Endodermal cell (in vitro differentiated cells): ENCODE data around the gene DLGAP1. TPM values are rescaled to one million over a fixed set of nuclear protein-coding genes. Genes with fewer than 3 reads are reported as not detected.

Source experiments
- DNase-seq: peaks from one replicate; pipeline ENCODE4 v3.0.0-alpha.2; 2017
- H3K27ac ChIP-seq: 2 replicates; pipeline ENCODE4 v1.5.1; 2013; ENCODE audit warnings: mild to moderate bottlenecking, low read depth, low read length, moderate library complexity
- H3K27me3 ChIP-seq: 2 replicates; pipeline ENCODE4 v1.6.1; 2013; ENCODE audit warnings: mild to moderate bottlenecking, low read length, moderate library complexity; ENCODE audit not compliant: insufficient read depth, control insufficient read depth, poor library complexity, severe bottlenecking
- H3K36me3 ChIP-seq: 2 replicates; pipeline ENCODE4 v1.7.0; 2013; ENCODE audit warnings: mild to moderate bottlenecking, low read length, moderate library complexity; ENCODE audit not compliant: control insufficient read depth, insufficient read depth
- H3K4me1 ChIP-seq: one replicate; pipeline ENCODE4 v1.7.0; 2013; ENCODE audit warnings: low read length; ENCODE audit not compliant: control insufficient read depth, insufficient read depth
- H3K4me3 ChIP-seq: 2 replicates; pipeline ENCODE4 v1.5.1; 2013; ENCODE audit warnings: mild to moderate bottlenecking, low read length, moderate library complexity
- H3K9ac ChIP-seq: 2 replicates; pipeline ENCODE4 v1.6.1; 2013; ENCODE audit warnings: mild to moderate bottlenecking, low read length, moderate library complexity; ENCODE audit not compliant: poor library complexity, severe bottlenecking; ENCODE audit errors: extremely low read depth
- H3K9me3 ChIP-seq: 2 replicates; pipeline ENCODE4 v1.6.1; 2013; ENCODE audit warnings: mild to moderate bottlenecking, low read length, moderate library complexity; ENCODE audit not compliant: control insufficient read depth
- H3K27ac Mint-ChIP-seq: 2 replicates; pipeline ENCODE4 v1.8.0; 2020; ENCODE audit warnings: mixed read lengths
- H3K27me3 Mint-ChIP-seq: 2 replicates; pipeline ENCODE4 v1.8.0; 2021; ENCODE audit warnings: mild to moderate bottlenecking, mixed read lengths; ENCODE audit not compliant: insufficient read depth
- H3K36me3 Mint-ChIP-seq: 2 replicates; pipeline ENCODE4 v1.8.0; 2020; ENCODE audit warnings: low read depth, mixed read lengths
- H3K4me1 Mint-ChIP-seq: 2 replicates; pipeline ENCODE4 v1.8.0; 2020; ENCODE audit warnings: mixed read lengths
- H3K4me3 Mint-ChIP-seq: 2 replicates; pipeline ENCODE4 v1.8.0; 2020; ENCODE audit warnings: mild to moderate bottlenecking, moderate library complexity, mixed read lengths
- H3K9me3 Mint-ChIP-seq: 2 replicates; pipeline ENCODE4 v1.8.0; 2020; ENCODE audit warnings: mild to moderate bottlenecking, mixed read lengths
- CTCF ChIP-seq: fragments of 200-600 bp; sonication (generic); conservative IDR thresholded peaks from 2 replicates; pipeline ENCODE4 v1.5.0; 2021; ENCODE audit warnings: antibody characterized with exemption, mild to moderate bottlenecking
- WGBS, 2 experiments: methylation state at CpG; one replicate each; pipeline versions ENCODE4 v1.1.5 to v1.1.7; 2013; ENCODE audit warnings: missing lambda C conversion rate in 2 of 2, mixed read lengths in 1 of 2; ENCODE audit not compliant: insufficient coverage in 1 of 2, insufficient read length in 1 of 2; 5-methylcytosine and 5-hydroxymethylcytosine counted together
- total RNA-seq, 2 donors: library from RNA; stranded (reverse); fragmentation: NEBNext Ultra II Directional in 1 of 2; extraction: Animal tissue kit (Norgen Biotek cat#: 25700) in 1 of 2; gene quantifications; 2 replicates in 1 of 2; 3 replicates in 1 of 2; pipeline ENCODE4 v1.2.1, GENCODE V29; 2021

DLGAP1 gene
- total RNA-seq, 2 donors from 2014 or later = 11.5 to 21.5 TPM

- H3K27ac Mint-ChIP-seq = no peak overlapping the region
Observed at GRCh38 chr18:3741333-3741732, 713.8 kb downstream of the DLGAP1 start.

DNA sequence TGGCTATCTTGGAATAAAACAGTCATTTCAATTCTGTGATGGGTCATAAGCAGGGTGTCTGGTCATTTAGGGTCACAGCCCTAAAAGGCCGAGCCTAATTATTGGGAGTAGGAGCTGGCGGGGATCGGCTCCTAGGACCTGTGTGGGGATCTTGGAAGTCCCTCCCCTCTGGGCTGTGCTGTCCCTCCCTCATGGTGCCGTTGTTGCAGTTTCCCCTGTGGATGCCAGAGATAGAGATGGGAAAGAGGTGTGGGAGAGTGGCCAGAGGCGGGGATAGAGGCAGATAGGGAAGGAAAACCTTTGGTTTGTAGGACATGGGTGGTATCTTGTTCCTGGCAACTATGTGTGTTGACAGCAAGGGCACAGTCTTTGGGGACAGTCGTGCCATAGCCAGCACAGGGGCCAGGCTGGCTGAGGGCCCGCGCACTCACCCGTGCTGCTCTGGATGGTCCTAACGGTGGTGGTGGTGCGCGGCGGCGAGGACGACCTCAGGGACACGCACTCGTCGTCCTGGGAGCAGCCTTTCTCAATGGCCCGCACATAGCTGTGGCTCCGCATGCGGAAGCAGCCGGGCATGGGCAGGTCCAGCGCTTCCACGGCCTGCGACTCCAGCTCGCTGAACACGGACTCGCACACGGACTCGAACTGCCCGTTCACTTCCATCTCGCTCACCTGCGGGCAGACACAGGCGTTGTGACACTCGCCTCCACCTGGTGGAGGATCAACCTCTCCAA is 726.2 kb downstream of the DLGAP1 start:
- H3K9me3 ChIP-seq = no peaks in the 10 kb centered on the region
- no peaks in the 10 kb centered on the region for H3K27me3 Mint-ChIP-seq
- H3K4me3 Mint-ChIP-seq = no peak overlapping the region
- no peak overlapping the region for H3K4me3 ChIP-seq
- no peak overlapping the region for H3K9ac ChIP-seq
- TF ChIP-seq CTCF = no peak
- H3K36me3 ChIP-seq = peaks cover 8% of the 10 kb centered on the region
- no peaks in the 10 kb centered on the region for H3K4me1 Mint-ChIP-seq
- no peak overlapping the region for H3K27ac ChIP-seq
- 97% methylated on average over 26 to 35 of the region's 35 CpGs for WGBS, 2 experiments
- H3K27ac Mint-ChIP-seq = no peak overlapping the region
- DNase-seq = no peak
- H3K9me3 Mint-ChIP-seq = no peaks in the 10 kb centered on the region
- no peaks in the 10 kb centered on the region for H3K27me3 ChIP-seq
- no peaks in the 10 kb centered on the region for H3K4me1 ChIP-seq
- peaks cover 4% of the 10 kb centered on the region for H3K36me3 Mint-ChIP-seq

More at GRCh38 chr18:3741333-3741732, 713.8 kb downstream of the DLGAP1 start:
- Histone ChIP-seq H3K9ac (no peak overlapping the region), H3K36me3 (peaks cover 5% of the 10 kb centered on the region), H3K4me3 (no peak overlapping the region), H3K27ac (no peak overlapping the region), H3K27me3 (no peaks in the 10 kb centered on the region), H3K4me1 (no peaks in the 10 kb centered on the region), H3K9me3 (no peaks in the 10 kb centered on the region)
- peaks cover 12% of the 10 kb centered on the region for H3K36me3 Mint-ChIP-seq
- no peak for TF ChIP-seq CTCF
- H3K4me1 Mint-ChIP-seq = no peaks in the 10 kb centered on the region
- DNase-seq = no peak
- H3K4me3 Mint-ChIP-seq = no peak overlapping the region
- H3K9me3 Mint-ChIP-seq = peaks cover 7% of the 10 kb centered on the region
- H3K27me3 Mint-ChIP-seq = no peaks in the 10 kb centered on the region
- 86 to 100% methylated on average over 1 of the region's 1 CpG for WGBS, 2 experiments

GRCh38 chr18:3727274-3727673 is 727.8 kb downstream of the DLGAP1 start:
- WGBS, 2 experiments = 93 to 100% methylated on average over 3 to 7 of the region's 7 CpGs
- no peak overlapping the region for H3K27ac ChIP-seq

More at GRCh38 chr18:3727274-3727673, 727.8 kb downstream of the DLGAP1 start:
- Mint-ChIP-seq H3K9me3 (no peaks in the 10 kb centered on the region), H3K4me1 (peaks cover 15% of the 10 kb centered on the region), H3K36me3 (peaks cover 4% of the 10 kb centered on the region), H3K4me3 (no peak overlapping the region), H3K27me3 (no peaks in the 10 kb centered on the region), H3K27ac (no peak overlapping the region)
- DNase-seq = no peak
- H3K36me3 ChIP-seq = peaks cover 8% of the 10 kb centered on the region
- no peak for TF ChIP-seq CTCF
- no peaks in the 10 kb centered on the region for H3K9me3 ChIP-seq
- no peaks in the 10 kb centered on the region for H3K27me3 ChIP-seq
- H3K9ac ChIP-seq = no peak overlapping the region
- H3K4me1 ChIP-seq = no peaks in the 10 kb centered on the region
- no peak overlapping the region for H3K4me3 ChIP-seq
